Stromal cell of bone marrow (primary cell): Measurements from ENCODE around the gene HID1.
"Not testable (repeated sequence)": the region's sequence is repeated elsewhere in the genome, so short reads cannot be mapped to it uniquely, and the experiment has no call there.

ENCODE experiments used
- DNase-seq: peaks from one replicate; pipeline ENCODE4 v3.0.0-alpha.2; 2012; ENCODE audit warnings: low read depth

HID1 gene

DNA sequence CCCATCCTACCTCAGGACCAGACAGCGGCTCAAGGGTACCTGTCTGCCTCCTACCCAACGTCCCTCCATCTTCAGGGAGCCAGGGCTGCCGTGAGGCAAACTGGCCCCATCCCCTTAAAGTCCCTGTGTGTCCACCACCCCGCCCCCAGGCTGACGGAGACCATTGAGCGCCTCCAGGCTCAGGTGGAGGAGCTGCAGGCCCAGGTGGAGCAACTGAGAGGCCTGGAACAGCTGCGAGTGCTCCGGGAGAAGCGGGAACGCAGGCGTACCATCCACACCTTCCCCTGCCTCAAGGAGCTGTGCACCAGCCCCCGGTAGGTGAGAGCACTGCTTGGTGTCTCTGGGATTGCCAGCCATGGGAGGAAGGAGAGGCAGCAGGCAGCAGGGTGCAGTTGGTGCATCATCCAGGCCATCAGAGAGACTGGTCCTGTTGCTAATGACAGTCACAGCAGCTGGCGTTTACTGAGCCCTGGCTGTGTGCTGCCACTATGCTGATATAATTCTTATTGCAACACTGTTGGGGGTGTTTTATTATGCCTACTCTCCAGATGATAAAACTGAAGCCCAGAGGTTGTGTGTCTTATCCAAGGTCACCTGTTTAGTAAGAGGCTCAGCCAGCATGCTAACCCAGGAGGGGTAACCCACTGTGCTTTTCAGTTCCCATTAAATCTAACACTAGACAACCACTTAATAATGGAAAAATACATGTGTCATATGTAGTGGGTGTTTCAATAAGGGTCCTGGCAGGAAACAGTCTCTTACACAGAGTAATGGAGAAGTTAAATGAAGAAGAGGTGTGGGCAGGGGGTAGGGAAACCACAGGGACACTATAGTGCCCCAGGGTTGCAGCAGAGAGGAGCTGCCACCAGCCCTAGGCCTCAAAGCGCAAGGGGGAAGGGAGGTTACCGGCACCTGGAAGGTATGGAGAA is 29.6 kb upstream of the HID1 start:
- DNase-seq, result no peak

DNA sequence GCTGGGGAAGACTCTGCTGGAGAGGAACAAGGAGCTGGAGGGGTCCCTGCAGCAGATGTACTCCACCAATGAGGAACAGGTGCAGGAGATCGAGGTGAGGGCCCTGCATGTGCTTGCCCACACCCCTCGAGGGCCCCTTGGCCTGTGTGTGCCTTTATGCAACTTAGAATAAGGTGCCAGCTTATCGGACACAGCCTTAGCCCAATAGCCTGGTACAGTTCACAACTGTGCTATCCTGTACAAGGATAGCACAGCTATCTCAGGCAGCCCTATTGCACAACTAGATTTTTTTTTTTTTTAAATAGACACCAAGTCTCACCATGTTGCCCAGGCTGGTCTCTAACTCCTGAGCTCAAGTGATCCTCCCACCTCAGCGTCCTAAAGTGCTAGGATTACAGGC is 27.0 kb upstream of the HID1 start:
- no peak for DNase-seq

- DNase-seq, result no peak
Observed at GRCh38 chr17:74998783-74999182, 26.2 kb upstream of the HID1 start.

DNA sequence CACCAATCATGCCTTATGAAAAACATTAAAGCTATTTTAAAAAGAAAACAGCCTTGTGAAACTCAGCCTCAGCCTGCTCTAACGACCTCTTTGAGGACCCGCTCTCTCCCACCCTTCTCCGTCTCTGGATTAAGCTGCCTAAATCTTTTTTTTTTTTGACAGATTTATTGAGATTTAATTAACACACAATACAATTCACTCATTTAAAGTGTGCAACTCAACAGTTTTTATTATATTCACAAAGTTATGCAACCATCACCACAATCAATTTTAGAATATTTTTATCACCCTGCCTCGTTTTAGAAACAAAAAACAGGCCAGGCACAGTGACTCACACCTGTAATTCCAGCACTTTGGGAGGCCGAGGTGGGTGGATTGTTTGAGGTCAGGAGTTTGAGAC is 23.3 kb upstream of the HID1 start:
- no peak for DNase-seq

DNA sequence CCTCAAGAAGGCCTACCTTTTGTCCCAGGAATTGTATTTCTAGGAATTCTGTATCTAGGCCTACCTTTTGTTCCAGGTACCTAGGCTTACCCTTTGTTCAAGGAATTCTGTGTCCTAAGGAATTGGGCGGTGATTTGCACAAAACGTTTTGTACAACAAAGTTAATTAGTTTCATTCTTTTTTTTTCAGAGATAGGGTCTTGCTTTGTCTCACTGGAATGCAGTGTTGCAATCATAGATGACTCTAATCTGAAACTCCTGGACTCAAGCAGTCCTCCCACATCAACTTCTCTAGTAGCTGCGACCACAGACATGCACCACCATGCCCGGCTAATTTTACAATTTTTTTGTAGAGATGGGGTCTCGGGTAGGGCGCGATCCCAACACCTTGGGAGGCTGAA is 21.9 kb upstream of the HID1 start:
- no peak for DNase-seq

DNA sequence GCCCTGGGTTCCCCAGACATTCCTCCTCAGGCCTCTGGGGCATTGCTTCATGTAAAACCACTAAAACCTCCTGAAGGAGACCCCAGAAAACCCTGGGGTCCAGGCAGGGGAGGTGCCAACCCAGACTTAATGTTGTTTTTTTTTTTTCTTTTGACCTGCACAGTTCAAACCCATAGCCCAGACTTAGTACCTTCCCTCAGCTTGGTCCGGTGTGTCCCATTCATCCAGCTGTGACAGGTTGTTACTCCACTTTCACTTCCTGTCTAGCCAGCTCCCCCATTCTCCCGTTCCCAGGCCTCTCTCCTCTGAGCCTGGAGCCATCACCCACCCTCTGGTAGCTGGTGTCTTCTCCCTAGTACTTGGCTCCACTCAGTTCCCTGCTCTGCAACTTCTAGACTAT is 19.7 kb upstream of the HID1 start:
- DNase-seq, result no peak

GRCh38 chr17:74990581-74991105 is 18.1 kb upstream of the HID1 start:
- DNase-seq, result no peak

DNA sequence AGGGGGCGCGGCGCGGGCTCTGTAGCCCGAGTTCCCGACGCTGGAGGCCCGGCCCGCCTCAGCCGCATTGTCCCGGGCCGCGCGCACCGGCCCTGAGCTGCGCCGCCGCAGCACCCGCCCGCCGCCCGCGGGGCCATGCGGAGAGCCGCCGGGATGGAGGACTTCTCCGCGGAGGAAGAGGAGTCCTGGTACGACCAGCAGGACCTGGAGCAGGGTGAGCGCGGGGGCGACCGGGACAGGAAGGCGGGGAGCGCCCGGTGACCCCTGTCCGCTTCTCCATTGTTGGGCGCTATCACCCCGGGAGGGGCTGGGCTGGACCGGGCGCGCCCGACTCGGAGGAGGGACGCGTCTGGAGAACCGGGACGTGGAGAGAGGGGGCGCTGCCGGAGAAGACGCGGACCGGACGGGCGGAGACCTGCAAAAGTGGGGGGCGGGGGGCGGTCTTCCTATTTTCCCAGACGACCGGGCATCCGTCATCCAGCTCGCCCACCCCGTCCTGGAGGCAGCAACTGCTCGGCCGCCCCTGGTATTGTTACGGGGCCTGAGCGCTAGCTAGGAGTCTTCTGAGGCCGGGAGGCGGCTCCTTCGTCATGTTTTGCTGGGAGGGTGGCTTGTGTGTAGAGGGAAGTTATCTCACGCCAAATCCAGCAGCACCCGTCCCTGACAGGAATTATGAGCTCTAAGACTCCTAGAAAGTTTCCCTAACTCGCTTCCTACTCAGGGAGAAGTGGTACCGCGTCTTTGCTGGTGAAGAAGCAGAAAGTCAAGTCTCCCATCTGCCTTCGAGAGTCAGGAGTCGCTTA is 15.6 kb upstream of the HID1 start:
- peak; percentile 79 for DNase-seq

DNA sequence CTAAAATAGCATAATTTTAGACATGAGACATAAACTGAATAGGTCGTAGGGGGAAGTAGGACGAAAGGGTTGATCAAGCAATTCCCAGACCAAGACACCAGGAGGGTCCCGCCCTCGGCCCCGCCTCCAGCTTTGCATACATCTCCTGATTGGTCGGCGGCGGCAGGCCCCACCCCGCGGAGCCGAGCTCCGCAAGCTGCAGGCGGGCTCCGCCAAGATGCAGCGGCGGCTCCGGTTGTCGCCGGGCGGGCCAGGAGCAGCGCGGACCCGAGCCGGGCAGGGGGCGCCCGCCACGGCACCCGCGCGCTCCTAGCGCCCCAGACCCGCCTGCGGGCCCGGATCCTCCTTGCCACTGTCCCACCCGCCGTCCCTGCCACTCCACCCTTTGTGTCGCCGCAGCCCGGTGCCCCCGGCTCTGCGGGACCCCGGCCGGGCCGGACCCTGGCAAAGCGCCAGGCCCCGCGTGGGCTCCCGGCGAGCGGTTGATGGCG is 14.9 kb upstream of the HID1 start, which contains the start of gene CDR2L:
Gene CDR2L, plus strand, starts transcription at position 215 of the 491 bp plus-strand sequence. CDS start 412 bp downstream, outside the sequence.
- DNase-seq, result peak; percentile 85

DNA sequence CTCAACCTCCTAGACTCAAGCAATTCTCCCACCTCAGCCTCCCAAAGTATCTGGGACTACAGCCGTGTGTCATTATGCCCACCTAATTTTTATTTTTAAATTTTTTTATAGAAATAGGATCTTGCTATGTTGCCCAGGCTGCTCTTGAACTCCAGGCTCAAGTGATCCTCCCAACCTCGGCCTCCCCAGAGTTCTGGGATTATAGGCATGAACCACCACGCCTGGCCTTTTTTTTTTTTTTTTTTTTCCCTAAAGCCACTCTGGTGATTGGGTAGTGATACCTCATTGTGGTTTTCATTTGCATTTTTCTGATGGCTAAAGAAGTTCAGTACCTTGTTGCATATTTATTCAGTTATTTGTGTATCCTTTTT is 13.6 kb upstream of the HID1 start:
- DNase-seq, result no peak

GRCh38 chr17:74982663-74983313 is 10.2 kb upstream of the HID1 start:
- not testable (repeated sequence) for DNase-seq

GRCh38 chr17:74981979-74982662 is 9.6 kb upstream of the HID1 start:
- DNase-seq, result no peak

GRCh38 chr17:74981318-74981978 is 8.9 kb upstream of the HID1 start:
- DNase-seq, result no peak

DNA sequence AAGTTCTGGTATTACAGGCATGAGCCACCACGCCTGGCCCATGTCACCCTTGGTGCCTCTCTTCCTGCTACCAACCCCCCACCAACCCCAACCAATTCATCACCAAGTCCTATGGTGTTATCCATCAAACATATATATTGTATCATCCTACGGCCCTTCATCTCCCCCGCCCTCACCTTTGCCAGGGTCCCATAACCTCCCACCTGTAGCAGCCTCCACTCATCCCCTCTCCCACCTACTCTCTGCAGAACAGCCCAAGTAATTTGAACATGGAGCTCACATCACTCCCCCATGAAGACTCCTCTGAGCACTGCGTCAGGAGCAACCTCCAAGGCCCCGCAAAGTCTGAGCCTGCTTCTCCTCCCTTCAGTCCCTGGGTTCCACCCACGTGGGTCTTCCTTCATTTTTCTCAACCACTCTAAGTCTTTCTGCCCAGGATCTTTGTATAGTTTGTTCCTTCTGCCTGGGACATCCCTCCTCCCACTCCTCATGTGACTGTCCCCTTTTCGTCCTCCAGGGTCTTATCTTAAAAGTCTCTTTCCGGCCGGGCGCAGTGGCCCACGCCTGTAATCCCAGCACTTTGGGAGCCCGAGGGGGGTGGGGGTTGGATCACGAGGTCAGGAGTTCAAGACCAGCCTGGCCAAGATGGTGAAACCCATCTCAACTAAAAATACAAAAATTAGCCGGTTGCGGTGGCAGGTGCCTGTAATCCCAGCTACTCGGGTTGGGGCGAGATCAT is 7.0 kb upstream of the HID1 start:
- no peak for DNase-seq

GRCh38 chr17:74978240-74978639 is 5.7 kb upstream of the HID1 start:
- DNase-seq, result no peak

GRCh38 chr17:74977802-74978201 is 5.2 kb upstream of the HID1 start:
- DNase-seq, result no peak

GRCh38 chr17:74975943-74976342 is 3.4 kb upstream of the HID1 start:
- DNase-seq, result no peak

DNA sequence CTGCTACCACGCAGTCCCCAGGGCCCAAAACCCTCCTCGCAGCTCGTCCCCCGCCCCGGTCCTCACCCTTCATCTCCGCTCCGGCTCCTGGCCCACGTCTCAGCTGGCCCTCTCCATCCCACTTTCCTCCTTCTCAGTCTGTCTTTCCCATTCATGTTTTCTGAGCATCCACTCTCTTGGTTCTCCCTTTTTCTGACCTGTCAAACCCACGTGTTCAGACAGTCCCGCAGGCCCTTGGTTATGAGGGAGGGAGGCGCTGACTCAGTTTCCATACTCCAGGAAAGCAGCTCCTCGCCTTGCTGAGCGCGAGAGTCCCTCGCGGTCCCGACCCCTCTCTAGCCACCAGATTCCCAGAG is 392 bp upstream of the HID1 start:
- no peak for DNase-seq

- no peak for DNase-seq
Observed at GRCh38 chr17:74971842-74972106, 785 bp downstream of the HID1 start.

- no peak for DNase-seq
Observed at GRCh38 chr17:74971069-74971841, 1.3 kb downstream of the HID1 start.
